Endothelial cell of umbilical vein (primary cell): ENCODE measurements around the gene RMI2. TPM values are rescaled to one million over a fixed set of nuclear protein-coding genes. Genes with fewer than 3 reads are reported as not detected.

ENCODE experiments used
- BruUV-seq: library from RNA; stranded (reverse); fragments of 400-500 nt; replicated peaks from 2 replicates; lab custom pipeline; 2021; lab: Mats Ljungman, UMichigan
- CTCF ChIA-PET: fragments of 300-600, 350-600 bp; sonication (Branson Sonifier 250); formaldehyde crosslinking; loops from one replicate; lab custom pipeline; 2021; ENCODE audit warnings: antibody characterized with exemption, inconsistent platforms; lab: Charles Lee
- POLR2A ChIA-PET: fragments of 300-600, 350-600 bp; sonication (Branson Sonifier 250); formaldehyde crosslinking; loops from one replicate; lab custom pipeline; 2021; ENCODE audit warnings: antibody characterized with exemption, inconsistent platforms; lab: Charles Lee
- DNase-seq: peaks from one replicate; pipeline ENCODE4 v3.0.0-alpha.2; 2011; ENCODE audit warnings: low read depth, low spot score
- FAIRE-seq: peaks from 2 replicates; lab custom pipeline; 2011; peaks lifted over from hg19 to GRCh38; lab: Jason Lieb, UNC
- H2AFZ ChIP-seq: 2 replicates; pipeline ENCODE4 v1.6.0; 2012; ENCODE audit warnings: low read depth, low read length, control low read depth, inconsistent platforms
- H3K27ac ChIP-seq: 2 replicates; pipeline ENCODE4 v1.5.1; 2011; ENCODE audit warnings: low read depth, mild to moderate bottlenecking, control low read depth, low read length, moderate library complexity; ENCODE audit not compliant: insufficient read depth
- H3K27me3 ChIP-seq, 2 experiments: 2 replicates each; pipeline versions ENCODE4 v1.6.0 to v1.6.1; 2011; ENCODE audit warnings: low read length in 2 of 2, mixed read lengths in 1 of 2; ENCODE audit not compliant: control insufficient read depth in 2 of 2, insufficient read depth in 2 of 2
- H3K36me3 ChIP-seq, 2 experiments: 2 replicates in 1 of 2; 3 replicates in 1 of 2; pipeline ENCODE4 v1.5.1; 2011; ENCODE audit warnings: low read length in 2 of 2, mild to moderate bottlenecking in 1 of 2, moderate library complexity in 1 of 2; ENCODE audit not compliant: control insufficient read depth in 2 of 2, insufficient read depth in 2 of 2; ENCODE audit errors: extremely low read depth in 1 of 2
- H3K4me1 ChIP-seq: 3 replicates; pipeline ENCODE4 v1.5.1; 2011; ENCODE audit warnings: mild to moderate bottlenecking, low read length; ENCODE audit not compliant: control insufficient read depth, insufficient read depth; ENCODE audit errors: extremely low read depth
- H3K4me2 ChIP-seq: 2 replicates; pipeline ENCODE4 v1.6.1; 2011; ENCODE audit warnings: low read length, control low read depth, mixed read lengths; ENCODE audit not compliant: insufficient read depth
- H3K4me3 ChIP-seq, 3 experiments: fragments of 200-600 bp in 1 of 3; sonication (generic), shearing (Covaris generic) in 1 of 3; replicated peaks in 1 of 3; 2 replicates each; pipeline ENCODE4 v1.5.1; 2011 to 2016; ENCODE audit warnings: control low read depth in 3 of 3, low read length in 3 of 3, mild to moderate bottlenecking in 2 of 3, inconsistent platforms in 1 of 3, low read depth in 1 of 3, moderate library complexity in 1 of 3; ENCODE audit not compliant: insufficient read depth in 1 of 3
- H3K79me2 ChIP-seq: 2 replicates; pipeline ENCODE4 v1.6.0; 2012; ENCODE audit warnings: low read length, inconsistent platforms; ENCODE audit not compliant: control insufficient read depth, insufficient read depth
- H3K9ac ChIP-seq: replicated peaks from 2 replicates; pipeline ENCODE3; 2011; ENCODE audit warnings: low read length, control low read depth; ENCODE audit not compliant: insufficient read depth; ENCODE audit errors: extremely low read depth
- H3K9me1 ChIP-seq: replicated peaks from 3 replicates; pipeline ENCODE4 v1.6.0; 2011; ENCODE audit warnings: mild to moderate bottlenecking, low read length; ENCODE audit not compliant: control insufficient read depth, insufficient read depth; ENCODE audit errors: extremely low read depth
- H3K9me3 ChIP-seq: replicated peaks from 2 replicates; pipeline ENCODE4 v1.5.1; 2012; ENCODE audit warnings: low read length, inconsistent platforms; ENCODE audit not compliant: control insufficient read depth, insufficient read depth
- H4K20me1 ChIP-seq: replicated peaks from 2 replicates; pipeline ENCODE3; 2011; ENCODE audit warnings: mild to moderate bottlenecking, low read length; ENCODE audit not compliant: control insufficient read depth, insufficient read depth; ENCODE audit errors: extremely low read depth
- CTCF ChIP-seq, 2 donors: IDR thresholded peaks; 1 replicate in 1 of 2; 2 replicates in 1 of 2; pipeline ENCODE4 v1.5.1; 2011; ENCODE audit warnings: low read length in 2 of 2, mild to moderate bottlenecking in 2 of 2, moderate library complexity in 2 of 2, control low read depth in 1 of 2, inconsistent platforms in 1 of 2, low read depth in 1 of 2; ENCODE audit not compliant: insufficient read depth in 1 of 2; ENCODE audit errors: extremely low read depth in 1 of 2
- EZH2 ChIP-seq: IDR thresholded peaks from 2 replicates; pipeline ENCODE4 v1.6.1; 2012; ENCODE audit warnings: borderline replicate concordance, low read depth, mild to moderate bottlenecking, moderate library complexity, low read length, inconsistent platforms; ENCODE audit not compliant: severe bottlenecking
- FOS ChIP-seq: IDR thresholded peaks from 2 replicates; pipeline ENCODE4 v1.6.1; 2011; ENCODE audit warnings: mild to moderate bottlenecking, low read length, moderate library complexity, borderline replicate concordance; ENCODE audit not compliant: insufficient read depth
- GATA2 ChIP-seq: IDR thresholded peaks from 2 replicates; pipeline ENCODE4 v1.7.0; 2011; ENCODE audit warnings: low read depth, mild to moderate bottlenecking, moderate library complexity, mixed read lengths, low read length; ENCODE audit not compliant: insufficient read length, insufficient read depth
- JUN ChIP-seq: IDR thresholded peaks from 2 replicates; pipeline ENCODE4 v1.6.1; 2011; ENCODE audit warnings: borderline replicate concordance, low read depth; ENCODE audit not compliant: insufficient read length, insufficient read depth
- POLR2A ChIP-seq: IDR thresholded peaks from 2 replicates; pipeline ENCODE4 v1.6.1; 2012; ENCODE audit warnings: low read depth, mild to moderate bottlenecking, control low read depth, low read length
- dilution Hi-C: fragments of 300-500 bp; cut with MboI; formaldehyde crosslinking; loops from one replicate; pipeline ENCODE4 v1.15.0; 2019; ENCODE audit warnings: low sequenced_read_pairs; ENCODE audit not compliant: extremely low pct_ligation_motif_present
- intact Hi-C: fragments of 100-400 bp; cut with micrococcal nuclease; formaldehyde crosslinking; loops from one replicate; pipeline ENCODE4 v1.10.0; 2022
- polyA plus RNA-seq, 4 experiments: library from polyadenylated mRNA; depleted of rRNA in 3 of 4; stranded (reverse) in 3 of 4; unstranded in 1 of 4; fragments of >200 nt; gene quantifications; 2 replicates each; pipeline versions ENCODE4 v1.2.1 to v1.2.3, GENCODE V29; 2011 to 2012; ENCODE audit warnings: missing spikeins in 1 of 4
- total RNA-seq: library from RNA; stranded (reverse); gene quantifications from 2 replicates; pipeline ENCODE4 v1.2.3, GENCODE V29; 2021

RMI2 gene
- total and polyA plus RNA-seq, 2 donors (not counting 3 experiments of a cell fraction or from before 2014, with no cell fraction given): 5.3 to 7.7 TPM

DNA sequence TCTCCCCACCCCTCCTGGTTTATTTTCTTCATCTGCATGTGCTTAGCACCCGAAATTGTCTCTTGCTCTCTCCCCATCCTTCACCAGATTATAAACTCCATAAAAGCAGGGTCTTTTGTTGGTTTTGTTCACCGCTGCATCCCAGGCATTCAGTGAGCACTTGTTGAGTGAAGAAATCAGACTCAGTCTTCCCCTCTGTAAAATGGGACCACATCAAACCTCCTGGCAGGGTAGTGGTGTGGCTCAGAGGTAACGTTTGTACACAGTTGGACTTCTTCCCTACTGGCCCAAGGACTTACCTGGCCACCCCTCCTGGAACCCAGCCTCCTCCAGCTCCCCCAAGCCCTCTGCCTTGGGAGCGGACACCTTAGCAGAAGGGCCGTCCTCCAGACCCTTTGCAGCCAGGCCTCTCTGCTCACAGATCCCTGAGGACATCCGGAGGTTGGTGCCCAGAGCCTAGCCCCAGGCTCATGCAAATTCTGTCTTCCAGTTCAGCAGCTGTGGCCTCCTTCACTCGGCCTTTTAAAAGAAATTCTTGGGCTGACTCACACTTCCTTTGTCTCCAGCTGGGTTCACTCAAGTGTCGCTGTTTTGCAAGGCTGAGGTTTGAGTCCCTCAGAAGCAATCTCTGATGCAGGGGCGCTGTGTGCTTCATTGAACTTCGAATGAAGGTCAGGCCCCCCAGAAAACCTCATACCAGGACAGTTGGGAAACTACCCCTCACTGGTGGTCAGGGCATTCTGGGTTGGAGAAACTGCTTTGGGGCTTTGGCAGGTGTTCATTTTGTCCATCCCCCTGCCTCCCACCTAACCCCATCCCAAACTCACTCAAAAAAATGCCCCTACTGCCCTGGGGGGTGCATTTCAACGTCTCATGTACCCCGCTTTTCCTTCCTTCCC lies 16.8 kb upstream of the RMI2 start:
- CTCF ChIA-PET: interaction anchor here (0.6 kb wide), 1 partner anchor 13 kb away, joined by 3 read pairs; no protein-coding TSS in a partner anchor

More for the DNA sequence above, 16.8 kb upstream of the RMI2 start:
- no TSS peak for BruUV-seq
- no peaks in the 10 kb centered on the region for H3K79me2 ChIP-seq
- FAIRE-seq: peak; percentile 99
- no peaks in the 10 kb centered on the region for H3K9me3 ChIP-seq
- no peaks in the 10 kb centered on the region for H4K20me1 ChIP-seq
- no peaks in the 10 kb centered on the region for H3K9me1 ChIP-seq
- no peak overlapping the region for H3K4me3 ChIP-seq
- POLR2A ChIA-PET: no interaction called here
- dilution Hi-C loops: no loop called here
- H3K36me3 ChIP-seq: no peaks in the 10 kb centered on the region
- intact Hi-C loops: no loop called here
- peak overlapping the region; percentile 7 for H2AFZ ChIP-seq
- peaks cover 13% of the 10 kb centered on the region for H3K4me1 ChIP-seq
- H3K4me2 ChIP-seq: peak overlapping the region; percentile 62
- H3K27ac ChIP-seq: no peak overlapping the region
- peaks cover 0 to 2% of the 10 kb centered on the region in 2 experiments for H3K27me3 ChIP-seq
- no peak overlapping the region for H3K9ac ChIP-seq
- DNase-seq: peak; percentile 79
- TF ChIP-seq FOS: peak; percentile 77
- TF ChIP-seq EZH2: no peak
- TF ChIP-seq POLR2A: no peak
- no peak for TF ChIP-seq CTCF (IDR thresholded peaks at IDR 0.05; ENCODE audit: extremely low read depth in 1 of 2, insufficient read depth in 1 of 2, low read depth in 1 of 2, low read length in 2 of 2)
- TF ChIP-seq JUN: peak; percentile 60
- no peak for TF ChIP-seq GATA2
